HTR-8/SVneo (cell line): ENCODE data around the gene HHAT.

Experiments
- DNase-seq: peaks from one replicate; pipeline ENCODE4 v3.0.0; 2011; ENCODE audit warnings: low spot score, mixed read lengths; ENCODE audit not compliant: insufficient read length
- FAIRE-seq: peaks from 2 replicates; lab custom pipeline; 2011; peaks lifted over from hg19 to GRCh38; lab: Jason Lieb, UNC

HHAT gene

DNA sequence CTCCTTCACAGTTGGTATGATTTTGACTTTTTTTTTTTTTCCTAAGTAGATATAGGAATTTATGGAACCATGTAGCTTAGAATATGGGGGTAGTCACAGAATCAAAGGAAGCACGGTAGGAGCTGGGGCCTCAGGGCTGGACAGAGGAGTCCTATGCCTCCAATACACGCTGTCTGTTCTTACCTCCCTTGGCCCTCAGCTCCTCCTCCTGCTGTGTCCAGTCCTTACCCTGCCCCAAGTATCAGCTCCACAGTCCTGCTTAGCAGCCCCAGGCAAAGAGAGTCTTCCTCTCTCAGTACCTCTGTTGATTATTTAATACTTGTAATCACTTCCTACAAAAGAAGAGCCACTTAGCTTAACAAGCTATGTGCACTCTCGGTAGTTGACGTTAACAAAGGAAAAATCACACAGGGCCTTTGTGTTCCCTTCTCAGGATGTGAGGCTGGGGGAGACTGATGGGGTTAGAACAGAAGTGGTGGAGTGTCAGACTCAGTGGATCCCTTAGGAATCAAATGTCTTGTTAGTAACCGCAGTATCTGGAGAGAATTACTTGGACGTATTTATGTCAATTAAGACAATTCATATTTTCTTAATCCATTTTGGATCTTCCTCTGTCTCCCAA, 292.3 kb downstream of the HHAT start:
- DNase-seq (no peak), FAIRE-seq (no peak)

DNA sequence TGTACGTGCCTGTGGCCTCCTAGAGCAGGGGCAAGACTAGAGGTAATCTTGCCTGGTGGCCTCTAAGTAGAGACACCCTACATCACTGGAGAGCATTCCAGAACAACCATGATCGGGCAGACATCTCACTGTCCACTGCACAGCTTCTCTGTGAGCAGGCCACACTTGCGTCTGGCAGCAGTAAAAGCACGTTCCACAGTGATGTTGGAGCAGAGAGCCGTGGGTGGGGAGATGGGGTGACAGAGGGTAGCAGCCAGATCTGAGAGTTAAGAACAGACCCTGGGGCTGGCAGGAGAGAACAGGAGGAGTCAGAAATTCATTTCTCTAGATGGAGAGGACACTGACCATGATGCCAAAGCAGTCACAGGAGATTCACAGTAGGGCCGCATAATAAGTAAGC, 293.0 kb downstream of the HHAT start:
- FAIRE-seq, result no peak
- no peak for DNase-seq

DNA sequence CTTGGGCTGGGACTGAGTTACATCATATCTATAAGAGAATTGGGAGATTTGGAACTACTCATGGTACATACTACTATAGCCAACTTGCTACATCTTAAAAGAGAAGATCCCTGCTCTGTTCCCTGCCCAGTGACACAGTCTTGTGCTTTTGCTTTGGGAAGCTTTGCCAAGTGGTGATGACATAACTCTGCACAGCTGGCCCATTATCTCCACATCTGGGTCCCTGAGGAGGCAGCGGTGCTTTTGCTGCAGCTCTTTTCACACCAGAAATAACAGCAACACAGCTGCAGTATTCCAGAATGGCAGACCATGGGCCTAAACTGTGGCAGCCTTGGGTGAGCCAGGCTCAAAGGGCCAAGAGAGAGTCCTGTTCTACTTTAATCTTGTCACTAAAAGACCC, 296.0 kb downstream of the HHAT start:
- no peak for DNase-seq
- FAIRE-seq, result no peak

DNA sequence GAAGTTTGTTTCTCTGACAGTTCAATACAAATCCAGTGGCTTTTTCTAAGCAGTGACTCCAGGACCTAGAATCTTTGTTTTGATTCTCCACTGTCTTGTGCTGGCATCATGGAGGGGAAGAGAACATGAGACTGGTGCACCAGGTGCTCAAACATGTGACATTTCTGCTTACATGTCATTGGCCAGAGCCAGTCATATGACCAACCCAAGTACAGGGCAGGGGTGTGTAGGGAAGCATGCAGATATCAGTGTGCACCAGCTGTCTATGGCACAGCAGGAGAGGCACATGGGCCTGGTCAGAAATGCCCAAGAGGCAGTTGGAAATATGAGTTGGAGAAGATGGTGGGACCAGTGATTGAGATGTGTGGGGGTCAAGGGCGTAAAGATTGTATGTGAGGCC, 297.0 kb downstream of the HHAT start:
- no peak for FAIRE-seq

DNA sequence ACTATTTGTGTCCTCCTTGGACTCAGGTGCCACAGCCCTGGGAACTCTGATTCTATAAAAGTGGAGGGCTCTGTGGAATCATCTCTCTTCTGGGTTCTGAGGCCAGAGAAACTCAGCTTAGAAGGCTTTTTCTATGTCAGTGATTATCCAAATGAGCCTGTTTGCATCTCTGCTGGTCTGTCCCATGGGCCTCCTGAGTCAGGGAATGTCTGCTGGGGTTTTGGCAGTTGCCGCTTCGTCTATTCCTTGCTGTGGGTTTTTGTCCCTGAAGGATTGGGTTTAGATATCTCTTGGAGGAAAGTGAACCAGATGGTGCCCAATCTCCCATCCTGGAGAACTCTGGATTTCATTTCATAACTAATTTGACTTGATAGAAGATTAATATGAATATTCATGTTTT, 297.6 kb downstream of the HHAT start:
- FAIRE-seq, result no peak
- DNase-seq, result no peak

More for the DNA sequence above, 297.0 kb downstream of the HHAT start:
- no peak for DNase-seq

DNA sequence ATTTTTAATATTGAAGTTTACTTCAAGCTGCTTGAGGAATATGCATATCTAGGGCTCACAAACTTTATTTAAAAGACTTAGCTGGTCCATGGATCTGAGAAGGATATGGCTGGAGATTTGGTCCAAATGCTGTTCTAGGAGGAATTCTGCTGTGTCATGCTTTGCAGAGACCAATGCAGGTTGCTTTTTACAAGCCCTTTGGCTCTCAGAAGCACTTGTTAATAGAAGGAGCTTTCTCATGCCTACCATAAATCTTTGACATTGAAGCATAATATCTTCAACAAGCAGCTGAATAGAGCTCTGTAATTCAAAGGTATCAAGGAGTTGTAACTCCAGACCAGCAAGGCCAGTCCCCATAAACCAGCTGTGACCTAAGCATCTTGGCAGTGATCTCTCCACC, 299.1 kb downstream of the HHAT start:
- FAIRE-seq, result no peak
- DNase-seq, result no peak

DNA sequence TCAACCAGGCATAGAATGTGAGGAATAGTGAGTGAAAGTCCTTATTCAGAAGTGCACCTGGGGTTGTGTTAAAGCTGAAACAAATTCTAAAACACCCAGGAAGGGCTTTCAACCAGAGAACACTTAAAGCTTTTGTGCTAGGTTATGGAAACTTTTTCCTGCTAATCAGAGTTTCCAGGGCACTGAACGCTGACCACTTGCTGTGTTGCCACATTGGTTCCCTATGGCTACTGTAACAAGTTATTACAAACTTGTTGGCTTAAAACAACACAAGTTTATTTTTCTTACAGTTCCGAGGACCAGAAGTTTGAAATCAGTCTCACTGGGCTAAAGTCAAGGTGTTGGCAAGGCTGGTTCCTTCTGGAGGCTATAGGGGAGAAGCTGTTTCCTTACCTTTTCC, 300.6 kb downstream of the HHAT start:
- FAIRE-seq, result no peak

DNA sequence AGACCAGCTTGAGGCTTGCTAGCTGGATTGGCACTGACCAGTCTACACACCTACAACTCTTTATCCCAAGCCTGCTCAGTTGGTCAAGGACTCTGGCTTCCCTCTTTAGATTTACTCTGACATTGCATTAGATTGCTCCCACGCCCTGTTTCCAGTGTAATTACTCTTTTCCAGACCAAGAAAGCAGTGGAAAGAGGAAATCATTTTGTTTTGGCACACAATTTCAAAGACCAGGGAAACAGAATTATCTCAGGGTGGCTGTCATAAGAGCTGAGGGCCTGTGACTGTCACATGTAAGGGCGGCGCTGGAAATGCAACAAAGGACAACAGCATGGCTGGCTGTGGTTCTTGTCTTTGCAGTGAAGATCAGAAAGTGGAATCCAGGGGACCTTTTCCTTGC, 302.7 kb downstream of the HHAT start:
- no peak for DNase-seq
- no peak for FAIRE-seq

More for the DNA sequence above, 300.6 kb downstream of the HHAT start:
- DNase-seq, result no peak

DNA sequence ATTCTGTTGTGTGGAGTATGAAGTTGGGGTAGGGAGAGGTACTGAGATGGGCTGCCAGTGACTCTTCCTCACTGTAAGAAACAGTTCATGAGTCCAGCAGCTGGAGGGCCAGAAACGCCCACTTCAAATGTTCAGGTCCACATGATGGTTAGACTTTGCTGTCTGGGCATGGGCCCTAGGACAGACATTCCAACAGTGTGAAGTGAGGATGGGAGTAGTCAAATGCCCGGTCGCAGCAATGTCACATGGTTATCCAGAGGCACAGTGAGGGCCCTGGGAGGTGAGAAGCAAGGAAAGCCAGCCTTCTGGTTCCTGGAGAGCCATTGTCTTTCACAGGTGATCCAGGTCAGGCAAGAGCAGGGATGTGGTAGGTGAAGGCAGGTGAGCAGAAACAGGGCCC, 304.4 kb downstream of the HHAT start:
- no peak for DNase-seq
- FAIRE-seq, result no peak

DNA sequence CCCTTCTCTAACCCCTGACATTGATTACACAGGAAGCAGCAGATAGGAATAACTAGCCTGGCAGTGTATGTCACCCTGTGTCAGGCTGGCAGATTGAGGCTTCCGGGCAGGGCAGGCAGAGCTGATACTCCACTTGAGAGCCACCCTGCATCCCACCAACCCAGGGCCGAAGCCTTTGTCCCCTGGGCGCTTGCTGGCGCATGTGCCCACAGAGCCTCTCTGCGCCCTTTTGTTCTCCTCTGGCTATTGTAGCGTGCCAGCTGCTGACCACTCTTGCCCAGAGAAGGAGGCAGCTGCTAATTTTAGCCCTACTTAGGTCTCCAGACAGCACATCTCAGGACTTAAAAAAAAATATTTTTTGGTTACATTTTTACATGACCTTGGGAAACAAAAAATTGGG, 304.9 kb downstream of the HHAT start:
- FAIRE-seq (no peak), DNase-seq (no peak)

DNA sequence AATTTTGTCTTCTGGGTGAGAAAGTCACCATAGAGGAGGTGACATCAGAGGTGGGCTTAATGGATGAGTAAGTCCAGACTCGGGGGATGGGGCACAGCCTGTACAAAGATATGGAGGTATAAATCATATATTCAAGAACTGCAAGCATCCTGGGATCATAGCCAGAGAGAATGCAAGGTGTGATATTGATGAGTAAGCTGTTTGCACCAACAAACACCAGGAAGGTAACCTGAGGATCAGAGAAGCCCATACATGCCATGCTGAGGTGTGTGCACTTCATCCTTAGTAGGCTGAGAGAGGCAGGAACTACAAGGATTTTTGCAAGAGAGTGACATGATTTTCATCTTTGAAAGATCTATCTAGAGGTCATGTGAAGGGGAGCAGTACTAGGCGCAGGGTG, 306.4 kb downstream of the HHAT start:
- DNase-seq, result no peak
- FAIRE-seq, result no peak

DNA sequence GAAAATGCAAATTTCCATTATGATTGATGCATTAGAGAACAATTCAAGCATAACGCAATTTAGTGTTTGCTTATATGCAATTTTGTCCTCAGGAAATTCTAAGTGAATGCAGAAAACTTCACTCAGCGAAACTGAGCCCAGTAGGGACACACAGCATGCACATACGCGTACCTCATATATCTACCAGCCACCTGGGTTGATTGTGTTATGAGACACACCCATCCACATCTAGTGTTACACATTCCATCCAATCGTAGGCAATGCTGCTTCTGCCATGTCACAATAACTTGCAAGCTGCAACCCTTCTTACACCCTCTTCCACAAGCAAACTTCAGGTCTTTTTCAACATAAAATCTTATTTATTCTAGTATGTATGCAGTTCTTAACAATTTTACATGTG, 312.9 kb downstream of the HHAT start:
- DNase-seq, result no peak
- FAIRE-seq, result no peak

DNA sequence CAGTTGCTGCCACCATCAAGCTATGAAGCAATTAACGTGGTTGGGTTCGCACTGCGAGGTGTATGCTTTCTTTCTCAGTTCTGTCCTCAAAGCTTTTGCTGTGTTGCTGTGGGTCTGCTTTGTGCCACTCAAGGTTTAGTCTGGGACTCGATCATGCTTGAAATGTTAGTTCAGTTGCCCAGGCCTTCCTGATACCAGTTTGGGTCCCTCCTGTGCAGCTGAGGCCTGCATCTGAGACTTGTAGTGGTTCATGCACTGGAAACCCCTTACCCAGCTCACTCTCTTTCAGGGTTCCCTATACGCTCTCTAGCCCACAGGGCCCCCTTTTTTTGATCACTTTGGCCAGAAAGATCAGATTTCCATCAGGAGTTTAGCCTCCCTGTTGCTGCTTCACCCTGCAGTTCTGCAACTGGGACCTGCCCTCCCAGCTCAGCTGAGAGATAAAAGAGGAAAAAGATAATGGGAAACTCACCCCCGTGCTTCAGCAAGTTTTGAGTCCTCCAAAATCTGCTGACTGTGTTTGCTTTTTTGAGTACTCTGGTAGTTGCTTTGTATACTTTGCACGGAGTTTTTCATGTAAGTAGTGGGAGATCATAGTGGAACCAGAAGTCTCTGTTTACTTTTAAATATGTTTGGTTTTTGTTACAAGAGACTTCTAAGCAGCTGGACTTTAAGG, 317.0 kb downstream of the HHAT start:
- no peak for FAIRE-seq
- DNase-seq, result no peak

DNA sequence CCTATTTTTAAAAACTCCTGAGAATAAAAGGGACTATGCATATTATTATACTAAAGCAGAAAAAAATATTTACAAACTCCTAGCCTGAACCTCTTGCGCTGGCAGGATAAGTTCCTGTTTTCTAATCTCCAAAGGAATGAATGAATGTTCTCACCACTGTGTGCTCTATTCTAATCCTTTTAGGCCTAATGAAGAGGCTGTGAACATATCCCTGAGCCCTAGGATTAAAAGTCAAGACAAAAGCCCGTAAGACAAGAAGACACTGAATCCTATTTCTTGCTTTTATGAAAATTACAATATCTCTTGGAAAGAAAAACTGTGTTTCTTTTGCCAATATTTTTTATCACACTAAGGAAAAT, 317.5 kb downstream of the HHAT start:
- no peak for DNase-seq

DNA sequence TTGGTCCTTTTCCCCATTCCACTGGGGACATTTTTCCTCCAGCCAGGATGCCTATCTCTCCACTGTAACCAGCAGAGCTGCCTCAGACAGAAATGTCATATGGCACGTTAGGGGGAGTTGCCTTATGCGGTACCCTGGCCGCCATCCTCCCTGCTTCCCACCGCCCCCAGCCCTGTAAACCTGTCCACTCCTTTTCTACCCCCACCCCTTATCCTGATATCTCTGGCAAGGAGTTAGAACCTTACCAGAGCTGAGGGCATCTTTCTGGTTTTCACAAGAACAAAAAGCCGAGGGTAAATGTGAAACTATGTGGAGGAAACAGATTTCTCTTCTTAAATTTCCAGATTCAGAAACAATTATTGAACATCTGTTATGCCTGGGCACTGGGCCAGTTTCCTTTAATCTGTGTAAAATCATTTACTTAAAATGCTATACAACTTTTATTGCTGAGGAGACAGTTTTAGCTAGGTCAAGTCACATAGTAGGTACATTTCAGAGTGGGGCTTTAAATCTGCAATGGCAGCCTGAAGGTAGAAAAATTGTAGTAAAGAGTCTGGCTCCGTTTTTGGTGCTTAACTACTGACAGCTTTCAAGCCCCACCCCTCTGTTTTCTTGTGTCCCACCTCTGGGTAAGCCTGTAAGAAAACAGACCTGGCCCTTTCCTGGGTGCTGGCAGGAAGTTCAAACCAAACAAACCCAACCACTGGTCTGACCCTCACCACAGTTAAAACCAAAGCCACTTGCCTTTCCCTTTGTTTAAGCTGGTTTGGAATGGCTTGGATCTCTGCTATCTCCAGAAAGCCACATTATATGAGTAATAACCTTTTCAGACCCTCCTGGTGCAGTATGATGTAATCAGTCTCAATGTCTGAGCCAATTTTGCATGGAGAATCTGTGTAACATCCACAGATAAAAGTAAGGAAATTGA, 319.0 kb downstream of the HHAT start:
- FAIRE-seq (no peak), DNase-seq (no peak)

More for the DNA sequence above, 317.5 kb downstream of the HHAT start:
- no peak for FAIRE-seq

DNA sequence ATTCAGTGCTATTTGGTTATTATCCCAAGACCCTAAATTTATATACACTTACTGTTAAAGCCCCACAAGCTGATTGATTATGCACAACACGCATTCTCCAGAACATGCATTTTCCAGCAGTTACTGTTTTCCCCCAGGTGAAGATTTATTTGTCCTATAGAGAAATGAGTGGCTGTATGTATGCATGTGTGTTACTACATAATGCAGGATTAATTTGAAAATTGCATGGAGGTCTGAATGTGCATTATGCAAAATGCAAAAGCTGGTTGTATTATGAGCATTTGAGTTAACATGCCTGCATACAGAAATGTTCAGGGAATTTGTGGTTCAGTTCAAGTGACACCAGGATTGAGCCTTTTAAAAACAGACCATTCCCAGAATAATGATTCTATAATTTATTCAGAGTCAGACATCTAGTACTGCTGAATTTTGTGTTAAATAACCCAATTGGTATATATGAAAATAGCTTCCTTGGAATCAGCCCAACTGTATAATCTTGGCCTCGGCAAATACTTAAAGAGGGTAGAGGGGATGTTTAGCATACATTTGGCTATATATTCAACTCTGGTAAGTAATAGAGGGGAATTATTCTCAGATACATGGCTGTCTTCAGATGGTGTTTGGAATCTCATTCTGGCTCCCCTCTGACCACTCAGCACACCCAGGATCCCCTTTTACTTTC, 320.0 kb downstream of the HHAT start:
- FAIRE-seq (no peak), DNase-seq (no peak)

DNA sequence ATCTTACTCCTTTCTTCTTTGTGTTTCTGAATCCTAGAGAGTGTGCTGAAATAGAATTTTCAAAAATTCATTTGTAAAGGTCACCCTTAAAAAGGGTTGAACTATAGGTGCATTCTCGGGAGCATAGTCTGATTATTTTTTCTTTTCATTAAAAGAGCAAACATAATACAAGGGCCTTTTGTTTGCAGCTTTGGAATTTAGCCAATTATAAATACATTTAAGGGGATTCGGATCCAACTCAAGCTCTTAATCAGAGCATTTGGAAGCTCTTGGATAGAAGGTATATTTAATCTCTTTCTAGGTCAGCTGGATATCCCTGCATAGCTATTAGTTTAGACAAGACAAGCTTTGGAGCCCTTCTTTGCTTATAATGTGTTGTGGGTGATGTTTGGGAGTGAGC, 321.7 kb downstream of the HHAT start:
- DNase-seq (no peak), FAIRE-seq (no peak)

DNA sequence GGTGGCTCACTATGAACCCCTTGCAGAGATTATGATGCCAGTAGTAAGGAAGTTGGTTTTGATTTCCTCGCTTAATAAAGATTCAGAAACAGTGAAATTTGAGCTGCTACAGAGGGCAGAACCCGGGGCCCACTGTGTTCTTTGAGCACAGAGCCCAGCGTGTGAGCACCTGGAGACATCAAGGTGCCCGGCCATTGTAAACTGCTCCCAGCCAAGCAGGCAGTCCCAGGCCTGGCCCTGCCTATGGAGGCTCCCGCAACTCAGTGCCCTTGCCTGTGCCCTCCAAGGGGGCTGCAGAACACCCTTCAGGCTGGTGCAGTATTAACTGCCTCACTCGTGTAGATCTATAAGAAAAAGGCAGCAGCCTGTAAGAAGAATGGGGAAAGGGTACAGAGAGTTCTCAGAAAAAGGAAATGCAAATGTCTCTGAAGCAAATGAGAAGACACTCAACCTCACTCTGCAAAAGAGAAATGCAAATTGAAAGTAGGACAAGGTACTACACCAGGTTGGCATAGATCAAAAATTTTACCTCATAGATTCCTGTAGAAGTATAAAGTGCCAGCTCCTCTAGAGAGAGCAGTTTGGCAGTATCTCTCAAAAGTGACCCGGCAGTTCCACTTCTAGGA, 323.7 kb downstream of the HHAT start:
- DNase-seq (no peak), FAIRE-seq (no peak)

DNA sequence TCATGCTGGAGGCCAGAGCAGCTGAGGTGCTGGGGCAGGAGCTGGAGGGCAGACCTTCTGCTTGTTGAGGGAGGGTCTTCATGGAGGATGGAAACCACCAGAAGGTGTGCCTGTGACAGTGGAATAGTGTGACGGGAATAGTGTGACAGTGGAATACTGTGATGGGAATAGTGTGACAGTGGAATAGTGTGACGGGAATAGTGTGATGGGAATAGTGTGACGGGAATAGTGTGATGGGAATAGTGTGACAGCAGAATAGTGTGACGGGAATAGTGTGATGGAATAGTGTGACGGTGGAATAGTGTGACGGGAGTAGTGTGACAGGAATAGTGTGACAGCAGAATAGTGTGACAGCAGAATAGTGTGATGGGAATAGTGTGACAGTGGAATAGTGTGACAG, 325.1 kb downstream of the HHAT start:
- DNase-seq (no peak), FAIRE-seq (peak; percentile 100)
